MCF 10A (cell line): ENCODE measurements around the gene ADGRF3. TPM values are rescaled to one million over a fixed set of nuclear protein-coding genes. Genes with fewer than 3 reads are reported as not detected.

Source experiments
- BruUV-seq: library from RNA; stranded (reverse); fragments of 400-500 nt; replicated peaks from 2 replicates; lab custom pipeline; 2021; lab: Mats Ljungman, UMichigan
- CTCF ChIA-PET: fragments of 300-600 bp; sonication (Branson Sonifier 250); formaldehyde crosslinking; extraction: SDS; loops from one replicate; lab custom pipeline; 2021; ENCODE audit warnings: antibody characterized with exemption, inconsistent platforms; lab: Yijun Ruan, JAX
- POLR2A ChIA-PET: fragments of 300-600, 350-650 bp; sonication (Branson Sonifier 250); formaldehyde crosslinking; extraction: SDS; loops from one replicate; lab custom pipeline; 2020; ENCODE audit warnings: antibody characterized with exemption, inconsistent platforms; lab: Yijun Ruan, JAX
- DNase-seq: peaks from one replicate; pipeline ENCODE4 v3.0.0-alpha.2; 2018; ENCODE audit not compliant: unreplicated experiment
- H3K27ac Mint-ChIP-seq: one replicate; pipeline ENCODE4 v1.8.0; 2022; ENCODE audit warnings: mild to moderate bottlenecking, low read depth, mixed read lengths; ENCODE audit not compliant: unreplicated experiment
- H3K27me3 Mint-ChIP-seq: one replicate; pipeline ENCODE4 v1.8.0; 2022; ENCODE audit warnings: mixed read lengths; ENCODE audit not compliant: insufficient read depth, unreplicated experiment
- H3K36me3 Mint-ChIP-seq: one replicate; pipeline ENCODE4 v1.8.0; 2022; ENCODE audit warnings: mild to moderate bottlenecking, moderate library complexity, mixed read lengths; ENCODE audit not compliant: insufficient read depth, unreplicated experiment
- H3K4me1 Mint-ChIP-seq: one replicate; pipeline ENCODE4 v1.8.0; 2022; ENCODE audit warnings: mixed read lengths; ENCODE audit not compliant: insufficient read depth, unreplicated experiment
- H3K4me3 Mint-ChIP-seq: one replicate; pipeline ENCODE4 v1.8.0; 2022; ENCODE audit warnings: mild to moderate bottlenecking, moderate library complexity, mixed read lengths; ENCODE audit not compliant: unreplicated experiment
- H3K9me3 Mint-ChIP-seq: one replicate; pipeline ENCODE4 v1.8.0; 2022; ENCODE audit warnings: mixed read lengths; ENCODE audit not compliant: unreplicated experiment
- intact Hi-C: fragments of 100-400 bp; cut with micrococcal nuclease; formaldehyde crosslinking; loops from 2 replicates; pipeline ENCODE4 v1.14.1; 2022
- total RNA-seq: library from RNA; stranded (reverse); gene quantifications from 2 replicates; pipeline ENCODE4 v1.2.3, GENCODE V29; 2022
- TF ChIP-seq, protein P1 (sequence below): fragments of 200-600 bp; IDR thresholded peaks from one replicate; pipeline ENCODE4 v1.8.0; 2022; ENCODE audit warnings: antibody characterized with exemption, mild to moderate bottlenecking; ENCODE audit not compliant: unreplicated experiment

Gene ADGRF3
- total RNA-seq, 1 experiment from 2014 or later: not detected

DNA sequence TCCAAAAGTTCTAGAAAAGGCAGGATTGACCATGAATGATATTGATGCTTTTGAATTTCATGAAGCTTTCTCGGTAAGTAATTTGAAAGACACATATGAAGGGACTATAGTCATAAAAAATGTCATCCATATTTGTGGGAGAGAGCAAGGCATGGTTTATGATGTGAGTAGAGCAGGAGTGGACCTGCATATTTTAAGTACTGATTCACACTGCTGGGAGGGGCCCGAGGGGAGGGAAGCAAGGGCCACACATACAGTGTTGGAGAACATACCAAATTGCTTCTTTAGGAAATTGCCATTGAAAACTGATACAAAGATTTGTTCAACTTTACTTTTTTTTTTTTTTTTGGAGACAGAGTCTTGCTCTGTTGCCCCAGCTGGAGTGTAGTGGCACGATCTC is 62.5 kb downstream of the ADGRF3 start:
- H3K36me3 Mint-ChIP-seq: peaks cover 96% of the 10 kb centered on the region
- H3K4me3 Mint-ChIP-seq: peak overlapping the region; percentile 22
- H3K27ac Mint-ChIP-seq: peak overlapping the region; percentile 47
- intact Hi-C loops: no loop called here
- H3K4me1 Mint-ChIP-seq: peaks cover 20% of the 10 kb centered on the region
- ChIA-PET CTCF (interaction anchor here (0.6 kb wide), 1 partner anchor 9 kb away, joined by 3 read pairs; no protein-coding TSS in a partner anchor), POLR2A (interaction anchor here (0.7 to 6.0 kb wide), 10 partner anchors 8 to 46 kb away, joined by 3 to 93 read pairs (median 8); partner anchors contain the start of genes HADHA and HADHB)
- H3K9me3 Mint-ChIP-seq: no peaks in the 10 kb centered on the region
- peak; percentile 64 for DNase-seq
- no TSS peak for BruUV-seq
- TF ChIP-seq, protein P1, sequence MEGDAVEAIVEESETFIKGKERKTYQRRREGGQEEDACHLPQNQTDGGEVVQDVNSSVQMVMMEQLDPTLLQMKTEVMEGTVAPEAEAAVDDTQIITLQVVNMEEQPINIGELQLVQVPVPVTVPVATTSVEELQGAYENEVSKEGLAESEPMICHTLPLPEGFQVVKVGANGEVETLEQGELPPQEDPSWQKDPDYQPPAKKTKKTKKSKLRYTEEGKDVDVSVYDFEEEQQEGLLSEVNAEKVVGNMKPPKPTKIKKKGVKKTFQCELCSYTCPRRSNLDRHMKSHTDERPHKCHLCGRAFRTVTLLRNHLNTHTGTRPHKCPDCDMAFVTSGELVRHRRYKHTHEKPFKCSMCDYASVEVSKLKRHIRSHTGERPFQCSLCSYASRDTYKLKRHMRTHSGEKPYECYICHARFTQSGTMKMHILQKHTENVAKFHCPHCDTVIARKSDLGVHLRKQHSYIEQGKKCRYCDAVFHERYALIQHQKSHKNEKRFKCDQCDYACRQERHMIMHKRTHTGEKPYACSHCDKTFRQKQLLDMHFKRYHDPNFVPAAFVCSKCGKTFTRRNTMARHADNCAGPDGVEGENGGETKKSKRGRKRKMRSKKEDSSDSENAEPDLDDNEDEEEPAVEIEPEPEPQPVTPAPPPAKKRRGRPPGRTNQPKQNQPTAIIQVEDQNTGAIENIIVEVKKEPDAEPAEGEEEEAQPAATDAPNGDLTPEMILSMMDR: no peak
- no peaks in the 10 kb centered on the region for H3K27me3 Mint-ChIP-seq

DNA sequence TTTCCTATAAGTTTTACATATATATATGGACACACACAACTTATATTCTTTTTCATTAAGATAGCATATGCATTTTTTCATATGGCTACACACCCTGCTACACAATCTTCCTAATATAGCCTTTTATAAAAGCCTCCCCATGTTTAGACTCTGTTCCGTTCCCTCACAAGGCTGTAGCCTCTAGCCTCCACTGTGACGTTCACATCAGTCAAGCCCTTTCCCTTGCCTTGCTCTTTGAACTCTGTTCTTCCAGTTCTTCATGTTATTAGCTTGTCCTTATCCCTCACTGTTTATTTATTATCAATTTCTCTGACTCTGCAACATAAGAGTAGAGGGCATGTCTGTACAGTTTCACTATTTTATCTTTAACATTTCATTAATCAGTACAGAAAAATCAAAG is 63.0 kb downstream of the ADGRF3 start:
- TF ChIP-seq, protein P1: no peak
- CTCF ChIA-PET: interaction anchor here (0.6 kb wide), 1 partner anchor 9 kb away, joined by 3 read pairs; no protein-coding TSS in a partner anchor

DNA sequence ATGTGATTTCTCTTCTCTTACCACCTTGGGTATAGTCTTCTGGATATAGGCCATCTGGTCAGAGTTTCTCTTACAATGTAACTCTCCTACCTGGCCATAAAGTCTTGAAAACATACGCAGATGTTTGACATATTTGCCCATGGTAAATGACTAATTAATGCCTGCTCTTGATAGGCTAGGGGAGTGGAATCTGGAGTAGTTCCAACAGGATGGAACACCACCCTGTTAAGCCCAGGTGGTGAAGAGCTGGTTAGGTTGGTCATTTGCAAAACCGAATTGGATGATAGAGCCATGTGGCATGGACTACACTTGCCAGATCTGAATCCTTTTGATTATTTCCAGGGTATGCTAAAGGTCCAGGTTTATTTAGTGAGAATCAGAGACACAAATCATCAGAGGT is 65.4 kb downstream of the ADGRF3 start:
- Mint-ChIP-seq H3K36me3 (peaks cover 89% of the 10 kb centered on the region), H3K27me3 (no peaks in the 10 kb centered on the region), H3K27ac (no peak overlapping the region), H3K4me3 (no peak overlapping the region), H3K9me3 (no peaks in the 10 kb centered on the region), H3K4me1 (peaks cover 24% of the 10 kb centered on the region)
- ChIA-PET POLR2A (interaction anchor here (0.9 to 6.0 kb wide), 6 partner anchors 7 to 65 kb away, joined by 3 to 93 read pairs (median 4); partner anchors contain the start of genes ADGRF3, HADHA and HADHB), CTCF (no interaction called here)
- BruUV-seq: no TSS peak
- TF ChIP-seq, protein P1: no peak
- intact Hi-C loops: no loop called here
- no peak for DNase-seq

More for the DNA sequence above, 63.0 kb downstream of the ADGRF3 start:
- H3K9me3 Mint-ChIP-seq: no peaks in the 10 kb centered on the region
- H3K27me3 Mint-ChIP-seq: no peaks in the 10 kb centered on the region
- POLR2A ChIA-PET: interaction anchor here (0.7 to 6.0 kb wide), 10 partner anchors 9 to 47 kb away, joined by 3 to 93 read pairs (median 8); partner anchors contain the start of genes HADHA and HADHB
- peaks cover 98% of the 10 kb centered on the region for H3K36me3 Mint-ChIP-seq
- intact Hi-C loops: no loop called here
- no TSS peak for BruUV-seq
- H3K4me3 Mint-ChIP-seq: no peak overlapping the region
- peak overlapping the region; percentile 47 for H3K27ac Mint-ChIP-seq
- DNase-seq: no peak
- peaks cover 20% of the 10 kb centered on the region for H3K4me1 Mint-ChIP-seq

DNA sequence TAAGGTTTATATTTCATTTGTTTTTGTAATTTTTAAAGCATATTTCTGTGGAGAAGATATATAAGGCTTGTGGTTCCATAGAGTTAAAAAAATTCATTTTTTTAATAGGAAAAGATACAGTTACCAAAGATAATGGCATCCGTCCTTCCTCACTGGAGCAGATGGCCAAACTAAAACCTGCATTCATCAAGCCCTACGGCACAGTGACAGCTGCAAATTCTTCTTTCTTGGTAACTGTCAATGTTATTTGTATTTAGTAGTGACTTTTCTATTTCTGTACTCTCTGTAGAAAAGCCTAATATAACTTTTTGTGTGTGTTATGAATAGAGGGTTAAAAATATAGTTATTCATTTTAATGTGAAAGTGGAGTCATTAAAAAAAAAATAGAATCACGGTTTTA is 66.7 kb downstream of the ADGRF3 start:
- H3K27ac Mint-ChIP-seq: no peak overlapping the region
- peaks cover 36% of the 10 kb centered on the region for H3K4me1 Mint-ChIP-seq
- intact Hi-C loops: no loop called here

More for the DNA sequence above, 66.7 kb downstream of the ADGRF3 start:
- TF ChIP-seq, protein P1: no peak
- CTCF ChIA-PET: no interaction called here
- no peak overlapping the region for H3K4me3 Mint-ChIP-seq
- no peaks in the 10 kb centered on the region for H3K27me3 Mint-ChIP-seq
- no peak for DNase-seq
- peaks cover 82% of the 10 kb centered on the region for H3K36me3 Mint-ChIP-seq
- POLR2A ChIA-PET: no interaction called here
- H3K9me3 Mint-ChIP-seq: no peaks in the 10 kb centered on the region
- BruUV-seq: no TSS peak
